H7 (cell line): ENCODE data around the gene SLC26A11. TPM values are rescaled to one million over a fixed set of nuclear protein-coding genes. Genes with fewer than 3 reads are reported as not detected.

Experiments
- DNase-seq: peaks from one replicate; pipeline ENCODE4 v3.0.0; 2012
- H3K27me3 ChIP-seq: 2 replicates; pipeline ENCODE4 v1.6.0; 2011; ENCODE audit warnings: mild to moderate bottlenecking, low read length; ENCODE audit not compliant: control insufficient read depth, insufficient read depth
- H3K36me3 ChIP-seq: replicated peaks from 2 replicates; pipeline ENCODE4 v1.5.1; 2011; ENCODE audit warnings: low read length; ENCODE audit not compliant: control insufficient read depth, insufficient read depth
- H3K4me3 ChIP-seq: 2 replicates; pipeline ENCODE4 v1.5.1; 2011; ENCODE audit warnings: low read depth, mild to moderate bottlenecking, control low read depth, low read length, moderate library complexity; ENCODE audit not compliant: insufficient read depth
- total RNA-seq: library from RNA; depleted of rRNA; stranded (reverse); fragments of >200 nt; shearing (Covaris generic); gene quantifications from 2 replicates; pipeline ENCODE4 v1.2.3, GENCODE V29; 2014

Gene SLC26A11
- total RNA-seq, 1 experiment from 2014 or later, result 19.4 TPM

- H3K27me3 ChIP-seq, result no peaks in the 10 kb centered on the region
- H3K4me3 ChIP-seq, result no peak overlapping the region
- DNase-seq, result peak; percentile 49
- peaks cover 5% of the 10 kb centered on the region for H3K36me3 ChIP-seq
Observed at GRCh38 chr17:80262291-80262690, 42.1 kb downstream of the SLC26A11 start.

- Histone ChIP-seq H3K27me3 (no peaks in the 10 kb centered on the region), H3K4me3 (no peak overlapping the region), H3K36me3 (peaks cover 5% of the 10 kb centered on the region)
- peak; percentile 40 for DNase-seq
Observed at GRCh38 chr17:80262775-80263244, 42.6 kb downstream of the SLC26A11 start.

GRCh38 chr17:80263253-80264204, 43.3 kb downstream of the SLC26A11 start:
- Histone ChIP-seq H3K4me3 (no peak overlapping the region), H3K36me3 (peaks cover 5% of the 10 kb centered on the region), H3K27me3 (no peaks in the 10 kb centered on the region)
- DNase-seq, result peak; percentile 70

GRCh38 chr17:80264205-80265075, 44.2 kb downstream of the SLC26A11 start:
- peak; percentile 36 for DNase-seq
- Histone ChIP-seq H3K36me3 (peaks cover 6% of the 10 kb centered on the region), H3K27me3 (no peaks in the 10 kb centered on the region), H3K4me3 (no peak overlapping the region)

GRCh38 chr17:80265205-80266068, 45.2 kb downstream of the SLC26A11 start:
- Histone ChIP-seq H3K4me3 (no peak overlapping the region), H3K36me3 (peaks cover 6% of the 10 kb centered on the region), H3K27me3 (no peaks in the 10 kb centered on the region)
- DNase-seq, result no peak

- Histone ChIP-seq H3K36me3 (peaks cover 6% of the 10 kb centered on the region), H3K27me3 (no peaks in the 10 kb centered on the region), H3K4me3 (no peak overlapping the region)
- no peak for DNase-seq
Observed at GRCh38 chr17:80267391-80267790, 47.2 kb downstream of the SLC26A11 start.

- Histone ChIP-seq H3K36me3 (peaks cover 6% of the 10 kb centered on the region), H3K27me3 (no peaks in the 10 kb centered on the region), H3K4me3 (no peak overlapping the region)
- DNase-seq, result no peak
Observed at GRCh38 chr17:80268427-80268826, 48.2 kb downstream of the SLC26A11 start.

GRCh38 chr17:80269405-80269807, 49.2 kb downstream of the SLC26A11 start:
- H3K27me3 ChIP-seq, result no peaks in the 10 kb centered on the region
- no peak overlapping the region for H3K4me3 ChIP-seq
- no peak for DNase-seq
- peaks cover 4% of the 10 kb centered on the region for H3K36me3 ChIP-seq

- Histone ChIP-seq H3K4me3 (no peak overlapping the region), H3K27me3 (no peaks in the 10 kb centered on the region), H3K36me3 (peaks cover 4% of the 10 kb centered on the region)
- DNase-seq, result peak; percentile 83
Observed at GRCh38 chr17:80270104-80270503, 49.9 kb downstream of the SLC26A11 start.

- peak; percentile 98 for DNase-seq
- peaks cover 2% of the 10 kb centered on the region for H3K36me3 ChIP-seq
Observed at GRCh38 chr17:80270836-80271235, 50.6 kb downstream of the SLC26A11 start.

GRCh38 chr17:80272366-80272765, 52.1 kb downstream of the SLC26A11 start:
- DNase-seq, result peak; percentile 10
- Histone ChIP-seq H3K27me3 (no peaks in the 10 kb centered on the region), H3K4me3 (no peak overlapping the region), H3K36me3 (peaks cover 1% of the 10 kb centered on the region)

More at GRCh38 chr17:80270836-80271235, 50.6 kb downstream of the SLC26A11 start:
- Histone ChIP-seq H3K4me3 (no peak overlapping the region), H3K27me3 (no peaks in the 10 kb centered on the region)

GRCh38 chr17:80274331-80274730, 54.1 kb downstream of the SLC26A11 start:
- H3K27me3 ChIP-seq, result no peaks in the 10 kb centered on the region
- H3K4me3 ChIP-seq, result no peak overlapping the region
- H3K36me3 ChIP-seq, result no peaks in the 10 kb centered on the region; the same call in none of the 2 replicates
- DNase-seq, result peak; percentile 64

GRCh38 chr17:80274871-80275449, 54.7 kb downstream of the SLC26A11 start:
- DNase-seq, result peak; percentile 53
- Histone ChIP-seq H3K4me3 (no peak overlapping the region), H3K27me3 (no peaks in the 10 kb centered on the region)

More at GRCh38 chr17:80274871-80275449, 54.7 kb downstream of the SLC26A11 start:
- H3K36me3 ChIP-seq, result no peaks in the 10 kb centered on the region; the same call in none of the 2 replicates
